SU-DHL-6 (cell line): Measurements from ENCODE around the gene KCNH1.

Experiments
- EZH2phosphoT487 ChIP-seq: fragments of 200-600 bp; sonication (generic), shearing (Covaris generic); conservative IDR thresholded peaks from 2 replicates; pipeline ENCODE4 v1.6.1; 2018; ENCODE audit warnings: mild to moderate bottlenecking, antibody characterized with exemption, low read length, moderate library complexity, mixed read lengths
- TF ChIP-seq, protein P1 (sequence below): fragments of 200-600 bp; sonication (generic); IDR thresholded peaks from one replicate; pipeline ENCODE4 v1.5.1; 2017; ENCODE audit warnings: antibody characterized with exemption, mild to moderate bottlenecking, low read length, moderate library complexity; ENCODE audit not compliant: insufficient read depth, poor library complexity, severe bottlenecking

DNA sequence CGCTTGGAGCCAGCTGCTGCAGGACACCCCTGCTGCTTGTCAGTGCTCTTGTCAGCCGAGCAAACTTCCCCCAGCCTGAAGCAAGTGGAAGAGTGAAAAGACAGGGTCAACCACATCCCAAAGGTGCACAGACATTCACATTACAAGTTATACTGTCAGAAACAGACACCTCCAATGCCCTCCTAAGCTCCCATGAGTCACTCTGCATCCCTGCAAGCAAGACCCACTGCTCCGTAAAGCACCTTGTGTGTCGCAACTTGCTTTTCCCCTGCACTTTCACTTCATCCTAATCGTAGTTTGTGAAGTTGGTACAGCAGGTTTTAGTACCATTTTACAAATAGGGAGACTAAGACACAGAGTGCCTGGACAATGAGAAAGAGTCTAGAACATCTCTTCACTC, 51.1 kb downstream of the KCNH1 start:
- TF ChIP-seq, protein P1, sequence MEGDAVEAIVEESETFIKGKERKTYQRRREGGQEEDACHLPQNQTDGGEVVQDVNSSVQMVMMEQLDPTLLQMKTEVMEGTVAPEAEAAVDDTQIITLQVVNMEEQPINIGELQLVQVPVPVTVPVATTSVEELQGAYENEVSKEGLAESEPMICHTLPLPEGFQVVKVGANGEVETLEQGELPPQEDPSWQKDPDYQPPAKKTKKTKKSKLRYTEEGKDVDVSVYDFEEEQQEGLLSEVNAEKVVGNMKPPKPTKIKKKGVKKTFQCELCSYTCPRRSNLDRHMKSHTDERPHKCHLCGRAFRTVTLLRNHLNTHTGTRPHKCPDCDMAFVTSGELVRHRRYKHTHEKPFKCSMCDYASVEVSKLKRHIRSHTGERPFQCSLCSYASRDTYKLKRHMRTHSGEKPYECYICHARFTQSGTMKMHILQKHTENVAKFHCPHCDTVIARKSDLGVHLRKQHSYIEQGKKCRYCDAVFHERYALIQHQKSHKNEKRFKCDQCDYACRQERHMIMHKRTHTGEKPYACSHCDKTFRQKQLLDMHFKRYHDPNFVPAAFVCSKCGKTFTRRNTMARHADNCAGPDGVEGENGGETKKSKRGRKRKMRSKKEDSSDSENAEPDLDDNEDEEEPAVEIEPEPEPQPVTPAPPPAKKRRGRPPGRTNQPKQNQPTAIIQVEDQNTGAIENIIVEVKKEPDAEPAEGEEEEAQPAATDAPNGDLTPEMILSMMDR: no peak
- no peak for TF ChIP-seq EZH2phosphoT487
